MG63 (cell line): Measurements from ENCODE around the gene CNTRL. TPM values are rescaled to one million over a fixed set of nuclear protein-coding genes. Genes with fewer than 3 reads are reported as not detected.
"Not testable (repeated sequence)": the region's sequence is repeated elsewhere in the genome, so short reads cannot be mapped to it uniquely, and the experiment has no call there.

ENCODE experiments used
- DNase-seq: peaks from one replicate; pipeline ENCODE4 v3.0.0-alpha.2; 2020
- H3K27me3 ChIP-seq: fragments of 250-450 bp; sonication (Bioruptor Pico); 2 replicates; pipeline ENCODE4 v1.5.1; 2020; ENCODE audit warnings: mild to moderate bottlenecking, moderate library complexity
- H3K36me3 ChIP-seq: fragments of 250-450 bp; sonication (Bioruptor Pico); 2 replicates; pipeline ENCODE4 v1.5.1; 2020; ENCODE audit warnings: mild to moderate bottlenecking, moderate library complexity
- H3K4me3 ChIP-seq: fragments of 250-450 bp; sonication (Bioruptor Pico); 2 replicates; pipeline ENCODE4 v1.5.1; 2020; ENCODE audit warnings: mild to moderate bottlenecking, moderate library complexity
- H3K9me3 ChIP-seq: fragments of 250-450 bp; sonication (Bioruptor Pico); 2 replicates; pipeline ENCODE4 v1.5.1; 2020; ENCODE audit warnings: mild to moderate bottlenecking, moderate library complexity
- total RNA-seq: library from RNA; depleted of rRNA; stranded (reverse); fragments of >200 nt; shearing (Covaris generic); gene quantifications from 2 replicates; pipeline ENCODE4 v1.2.3, GENCODE V29; 2014; ENCODE audit warnings: low replicate concordance

The CNTRL gene
- total RNA-seq, 1 experiment from 2014 or later: 2.5 TPM

- no peak for DNase-seq
- Histone ChIP-seq H3K9me3 (no peaks in the 10 kb centered on the region), H3K36me3 (peaks cover 21% of the 10 kb centered on the region), H3K4me3 (no peak overlapping the region), H3K27me3 (no peaks in the 10 kb centered on the region)
These were observed 69.7 kb downstream of the CNTRL start for GRCh38 chr9:121144482-121144881.

GRCh38 chr9:121150188-121150587, 75.4 kb downstream of the CNTRL start:
- peaks cover 3% of the 10 kb centered on the region for H3K36me3 ChIP-seq

GRCh38 chr9:121153642-121154041, 78.9 kb downstream of the CNTRL start:
- H3K4me3 ChIP-seq: no peak overlapping the region
- H3K27me3 ChIP-seq: no peaks in the 10 kb centered on the region
- H3K9me3 ChIP-seq: no peaks in the 10 kb centered on the region
- no peak for DNase-seq
- H3K36me3 ChIP-seq: peaks cover 14% of the 10 kb centered on the region; the same call in 1 of the 2 replicates

More at GRCh38 chr9:121150188-121150587, 75.4 kb downstream of the CNTRL start:
- Histone ChIP-seq H3K4me3 (no peak overlapping the region), H3K9me3 (no peaks in the 10 kb centered on the region), H3K27me3 (no peaks in the 10 kb centered on the region)
- DNase-seq: no peak

GRCh38 chr9:121154782-121155181, 80.0 kb downstream of the CNTRL start:
- no peaks in the 10 kb centered on the region for H3K27me3 ChIP-seq
- no peak for DNase-seq
- peaks cover 14% of the 10 kb centered on the region; the same call in 1 of the 2 replicates for H3K36me3 ChIP-seq
- H3K4me3 ChIP-seq: no peak overlapping the region
- H3K9me3 ChIP-seq: no peaks in the 10 kb centered on the region

GRCh38 chr9:121156263-121156731, 81.5 kb downstream of the CNTRL start:
- no peaks in the 10 kb centered on the region for H3K9me3 ChIP-seq
- peak; percentile 36 for DNase-seq
- no peaks in the 10 kb centered on the region for H3K27me3 ChIP-seq
- peaks cover 14% of the 10 kb centered on the region for H3K36me3 ChIP-seq
- H3K4me3 ChIP-seq: no peak overlapping the region

GRCh38 chr9:121157939-121158338, 83.2 kb downstream of the CNTRL start:
- Histone ChIP-seq H3K4me3 (no peak overlapping the region), H3K9me3 (no peaks in the 10 kb centered on the region), H3K27me3 (no peaks in the 10 kb centered on the region), H3K36me3 (peaks cover 21% of the 10 kb centered on the region)
- no peak for DNase-seq

- H3K9me3 ChIP-seq: no peaks in the 10 kb centered on the region
- peaks cover 18% of the 10 kb centered on the region for H3K36me3 ChIP-seq
- DNase-seq: no peak
- no peaks in the 10 kb centered on the region for H3K27me3 ChIP-seq
- no peak overlapping the region for H3K4me3 ChIP-seq
These were observed 85.3 kb downstream of the CNTRL start for GRCh38 chr9:121160025-121160424.

GRCh38 chr9:121168052-121168451, 93.3 kb downstream of the CNTRL start:
- Histone ChIP-seq H3K4me3 (no peak overlapping the region), H3K36me3 (peaks cover 30% of the 10 kb centered on the region), H3K9me3 (no peaks in the 10 kb centered on the region), H3K27me3 (no peaks in the 10 kb centered on the region)
- DNase-seq: no peak

- DNase-seq: peak; percentile 2
These were observed 94.4 kb downstream of the CNTRL start for GRCh38 chr9:121169094-121169601.

GRCh38 chr9:121171236-121171635, 96.5 kb downstream of the CNTRL start:
- H3K9me3 ChIP-seq: no peaks in the 10 kb centered on the region
- no peak for DNase-seq
- no peak overlapping the region for H3K4me3 ChIP-seq
- H3K27me3 ChIP-seq: no peaks in the 10 kb centered on the region
- H3K36me3 ChIP-seq: peaks cover 44% of the 10 kb centered on the region

More at GRCh38 chr9:121169094-121169601, 94.4 kb downstream of the CNTRL start:
- Histone ChIP-seq H3K4me3 (no peak overlapping the region), H3K36me3 (peaks cover 38% of the 10 kb centered on the region), H3K27me3 (no peaks in the 10 kb centered on the region), H3K9me3 (no peaks in the 10 kb centered on the region)

GRCh38 chr9:121172726-121173487, 98.2 kb downstream of the CNTRL start:
- Histone ChIP-seq H3K4me3 (no peak overlapping the region), H3K27me3 (no peaks in the 10 kb centered on the region), H3K9me3 (no peaks in the 10 kb centered on the region), H3K36me3 (peaks cover 56% of the 10 kb centered on the region)
- no peak for DNase-seq

- Histone ChIP-seq H3K9me3 (no peaks in the 10 kb centered on the region), H3K27me3 (no peaks in the 10 kb centered on the region), H3K36me3 (peaks cover 57% of the 10 kb centered on the region), H3K4me3 (no peak overlapping the region)
- DNase-seq: no peak
These were observed 98.7 kb downstream of the CNTRL start for GRCh38 chr9:121173501-121173900.

GRCh38 chr9:121178676-121179372, 104.1 kb downstream of the CNTRL start:
- Histone ChIP-seq H3K36me3 (peaks cover 69% of the 10 kb centered on the region), H3K4me3 (no peak overlapping the region), H3K27me3 (no peaks in the 10 kb centered on the region), H3K9me3 (no peaks in the 10 kb centered on the region)
- no peak for DNase-seq

- not testable (repeated sequence) for H3K9me3 ChIP-seq, H3K27me3 ChIP-seq, H3K4me3 ChIP-seq, DNase-seq
- H3K36me3 ChIP-seq: peaks cover 71% of the 10 kb centered on the region
These were observed 104.6 kb downstream of the CNTRL start for GRCh38 chr9:121179373-121179721.

- no peak for DNase-seq
- Histone ChIP-seq H3K27me3 (no peaks in the 10 kb centered on the region), H3K4me3 (no peak overlapping the region), H3K9me3 (no peaks in the 10 kb centered on the region), H3K36me3 (peaks cover 74% of the 10 kb centered on the region)
These were observed 105.4 kb downstream of the CNTRL start for GRCh38 chr9:121179930-121180681.

- no peaks in the 10 kb centered on the region for H3K9me3 ChIP-seq
- H3K27me3 ChIP-seq: no peaks in the 10 kb centered on the region
- no peak for DNase-seq
- no peak overlapping the region for H3K4me3 ChIP-seq
- H3K36me3 ChIP-seq: peaks cover 72% of the 10 kb centered on the region
These were observed 107.5 kb downstream of the CNTRL start for GRCh38 chr9:121182101-121182836.
